SKM-1 (cell line): Measurements from ENCODE around the gene IKBKE.
"Not testable (repeated sequence)": the region's sequence is repeated elsewhere in the genome, so short reads cannot be mapped to it uniquely, and the experiment has no call there.

ENCODE experiments used
- DNase-seq: peaks from one replicate; lab custom pipeline; 2025; ENCODE audit not compliant: unreplicated experiment; lab: John Stamatoyannopoulos, UW

Gene IKBKE

DNA sequence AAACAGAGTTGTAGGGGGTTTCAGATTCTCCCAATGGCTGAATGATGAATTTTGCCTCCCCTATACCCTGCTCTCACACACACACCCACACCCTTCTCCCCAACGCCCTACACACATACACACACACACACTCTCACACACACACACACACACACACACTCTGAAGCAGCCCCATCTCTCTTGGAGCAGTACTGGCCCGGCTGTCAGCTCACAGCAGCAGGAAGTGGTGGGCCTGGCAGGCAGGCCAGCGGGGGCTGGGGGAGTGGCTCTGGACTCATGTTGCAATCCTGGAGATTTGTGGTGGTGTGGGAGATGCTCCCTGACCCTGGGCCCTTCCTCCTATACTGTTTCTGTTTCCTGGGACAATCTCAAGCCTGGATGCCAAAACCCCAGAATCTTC lies 2.2 kb downstream of the IKBKE start:
- DNase-seq, result peak; percentile 86

- peak; percentile 86 for DNase-seq
Measured at GRCh38 chr1:206472886-206473285, 2.6 kb downstream of the IKBKE start.

- DNase-seq, result no peak
Measured at GRCh38 chr1:206476058-206476457, 5.8 kb downstream of the IKBKE start.

DNA sequence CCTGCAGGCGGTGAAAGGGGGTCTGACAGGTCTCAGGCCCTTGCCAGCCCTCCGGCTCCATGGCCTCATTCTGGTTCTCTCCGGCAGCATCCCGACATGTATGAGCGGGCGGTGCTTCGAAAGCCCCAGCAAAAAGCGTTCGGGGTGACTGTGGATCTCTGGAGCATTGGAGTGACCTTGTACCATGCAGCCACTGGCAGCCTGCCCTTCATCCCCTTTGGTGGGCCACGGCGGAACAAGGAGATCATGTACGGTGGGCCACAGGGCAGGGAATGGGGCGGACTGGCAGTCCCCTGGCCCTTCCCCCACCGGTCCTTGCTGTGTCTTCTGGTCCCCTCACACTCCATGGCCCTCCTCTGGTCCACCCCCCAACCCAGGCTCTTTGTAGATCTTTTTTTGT lies 6.3 kb downstream of the IKBKE start:
- no peak for DNase-seq

DNA sequence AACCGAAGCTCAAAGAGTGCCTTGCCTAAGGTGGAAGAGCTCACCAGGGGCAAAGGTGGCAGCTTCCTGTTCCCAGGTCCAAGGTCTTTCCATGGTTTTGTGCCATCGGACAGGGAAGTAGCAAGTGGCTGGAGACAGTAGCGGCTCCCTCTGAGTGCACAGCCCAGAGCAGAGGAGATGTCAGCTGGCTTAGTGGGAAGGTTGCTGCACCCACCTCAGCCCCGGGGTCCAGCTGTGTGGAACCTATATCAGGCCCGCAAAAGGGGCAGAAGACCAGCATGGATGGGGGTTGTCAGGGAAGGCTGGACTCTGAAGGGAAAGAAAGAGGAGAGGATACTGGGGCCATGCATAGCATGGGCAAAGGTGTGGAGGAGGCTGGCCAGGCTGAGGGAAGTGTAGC lies 6.8 kb downstream of the IKBKE start:
- DNase-seq, result no peak

GRCh38 chr1:206477581-206478380 lies 7.5 kb downstream of the IKBKE start:
- DNase-seq, result no peak

GRCh38 chr1:206478746-206479145 lies 8.5 kb downstream of the IKBKE start:
- DNase-seq, result no peak

GRCh38 chr1:206479183-206480125 lies 9.2 kb downstream of the IKBKE start:
- peak; percentile 47 for DNase-seq

DNA sequence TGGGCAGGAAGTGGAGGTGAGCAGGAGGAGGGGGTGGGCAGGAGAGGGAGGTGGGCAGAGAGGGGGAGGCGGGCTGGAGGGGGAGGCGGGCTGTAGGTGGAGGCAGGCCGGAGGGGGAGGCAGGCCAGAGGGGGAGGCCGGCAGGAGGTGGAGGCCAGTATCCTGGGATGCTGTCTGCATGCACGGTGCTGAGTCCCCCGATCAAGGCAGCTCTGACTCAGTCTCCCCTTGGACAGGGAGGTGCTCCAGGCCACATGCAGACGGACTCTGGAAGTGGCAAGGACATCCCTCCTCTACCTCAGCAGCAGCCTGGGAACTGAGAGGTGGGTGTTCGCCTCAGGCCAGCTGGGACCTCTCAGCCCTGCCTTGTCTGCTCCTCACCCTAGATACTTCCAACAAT lies 9.9 kb downstream of the IKBKE start:
- no peak for DNase-seq

- DNase-seq, result no peak
Measured at GRCh38 chr1:206482611-206483010, 12.3 kb downstream of the IKBKE start.

GRCh38 chr1:206483864-206484263 lies 13.6 kb downstream of the IKBKE start:
- not testable (repeated sequence) for DNase-seq

DNA sequence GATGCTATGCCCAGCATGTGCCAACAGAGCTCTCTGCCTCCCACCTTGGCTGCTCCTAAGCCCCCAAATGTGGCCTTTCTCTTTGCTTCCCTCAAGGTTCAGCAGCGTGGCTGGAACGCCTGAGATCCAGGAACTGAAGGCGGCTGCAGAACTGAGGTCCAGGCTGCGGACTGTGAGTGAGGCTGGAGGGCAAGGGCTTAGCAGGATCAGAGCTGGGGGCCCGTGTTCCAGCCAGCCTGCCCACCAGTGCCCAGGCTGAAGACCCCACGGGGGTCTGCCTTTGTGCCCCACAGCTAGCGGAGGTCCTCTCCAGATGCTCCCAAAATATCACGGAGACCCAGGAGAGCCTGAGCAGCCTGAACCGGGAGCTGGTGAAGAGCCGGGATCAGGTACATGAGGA lies 14.6 kb downstream of the IKBKE start:
- no peak for DNase-seq

DNA sequence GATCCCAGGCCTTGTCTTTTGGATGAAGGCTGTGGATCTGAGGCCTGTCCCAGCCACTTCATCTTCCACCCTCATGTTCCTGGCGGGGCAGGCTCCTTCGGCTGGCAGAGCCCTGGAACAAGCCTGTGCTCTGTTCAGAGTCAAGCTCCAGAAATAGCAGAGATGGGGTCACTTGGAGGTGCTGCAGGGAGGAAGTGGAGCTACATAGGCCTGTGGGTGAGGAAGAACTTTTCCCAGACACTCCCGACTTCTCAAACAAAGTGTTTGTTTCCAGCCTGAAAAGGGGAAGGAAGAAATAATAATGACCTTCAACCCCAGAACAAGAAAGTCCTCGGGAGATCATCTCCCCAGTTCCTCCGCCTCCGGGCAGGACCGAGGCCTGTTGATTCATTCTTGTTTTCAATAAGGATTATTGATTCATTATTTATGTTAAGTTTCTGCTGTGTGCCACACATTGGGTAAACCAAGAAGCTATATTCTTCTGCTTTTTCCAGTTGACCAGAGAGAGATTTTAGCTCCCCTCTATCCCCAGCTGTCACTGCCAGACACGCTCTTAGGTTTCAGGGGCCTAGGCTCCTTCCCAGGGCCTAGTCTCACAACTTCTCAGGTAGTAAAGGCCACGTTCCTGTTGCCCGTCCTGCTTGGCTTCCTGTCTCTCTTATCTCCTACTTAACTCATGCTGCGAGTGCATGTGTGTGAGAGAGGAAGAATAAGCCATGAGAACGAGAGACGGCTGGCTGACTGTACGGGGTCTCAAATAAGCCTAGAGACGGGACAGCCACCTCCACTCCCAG lies 16.9 kb downstream of the IKBKE start:
- no peak for DNase-seq

DNA sequence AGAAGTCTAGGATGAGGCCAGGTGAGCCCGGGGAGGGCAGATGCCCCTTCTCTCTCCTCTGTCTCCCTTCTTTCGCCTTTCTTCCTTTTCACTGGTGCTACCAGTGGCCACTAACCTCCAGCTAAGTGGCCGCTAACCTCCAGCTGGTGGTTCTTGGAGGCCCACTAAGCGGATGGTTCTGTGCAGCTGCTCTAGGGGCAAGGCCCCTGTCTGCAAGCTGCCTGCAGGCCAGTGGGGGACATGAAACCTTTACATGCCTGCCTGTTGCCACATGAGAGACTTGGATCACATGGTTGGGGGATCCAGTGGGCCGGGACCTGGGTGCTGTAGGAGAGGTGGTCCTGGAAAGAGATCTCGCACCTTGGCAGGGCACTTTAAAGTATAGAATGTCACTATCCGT lies 17.7 kb downstream of the IKBKE start:
- DNase-seq, result no peak

DNA sequence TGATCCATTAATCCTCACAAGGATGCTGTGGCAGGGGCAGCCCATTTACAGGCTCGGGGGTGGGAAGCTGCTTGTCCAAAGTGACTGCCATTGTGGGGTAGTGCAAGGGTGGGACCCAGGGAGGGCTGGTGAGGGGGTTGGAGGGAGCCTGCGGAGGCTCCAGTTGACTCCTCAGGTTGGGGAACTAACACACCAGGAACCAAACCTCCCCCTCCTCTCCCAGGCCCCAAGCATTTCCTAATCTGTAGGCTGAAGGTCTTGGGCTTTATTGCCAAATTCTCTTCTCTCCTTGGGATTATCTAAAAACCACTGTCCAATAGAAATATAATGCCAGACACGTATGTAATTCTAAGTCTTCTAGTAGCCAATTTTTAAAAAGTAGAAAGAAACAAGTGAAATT lies 18.2 kb downstream of the IKBKE start:
- no peak for DNase-seq

DNA sequence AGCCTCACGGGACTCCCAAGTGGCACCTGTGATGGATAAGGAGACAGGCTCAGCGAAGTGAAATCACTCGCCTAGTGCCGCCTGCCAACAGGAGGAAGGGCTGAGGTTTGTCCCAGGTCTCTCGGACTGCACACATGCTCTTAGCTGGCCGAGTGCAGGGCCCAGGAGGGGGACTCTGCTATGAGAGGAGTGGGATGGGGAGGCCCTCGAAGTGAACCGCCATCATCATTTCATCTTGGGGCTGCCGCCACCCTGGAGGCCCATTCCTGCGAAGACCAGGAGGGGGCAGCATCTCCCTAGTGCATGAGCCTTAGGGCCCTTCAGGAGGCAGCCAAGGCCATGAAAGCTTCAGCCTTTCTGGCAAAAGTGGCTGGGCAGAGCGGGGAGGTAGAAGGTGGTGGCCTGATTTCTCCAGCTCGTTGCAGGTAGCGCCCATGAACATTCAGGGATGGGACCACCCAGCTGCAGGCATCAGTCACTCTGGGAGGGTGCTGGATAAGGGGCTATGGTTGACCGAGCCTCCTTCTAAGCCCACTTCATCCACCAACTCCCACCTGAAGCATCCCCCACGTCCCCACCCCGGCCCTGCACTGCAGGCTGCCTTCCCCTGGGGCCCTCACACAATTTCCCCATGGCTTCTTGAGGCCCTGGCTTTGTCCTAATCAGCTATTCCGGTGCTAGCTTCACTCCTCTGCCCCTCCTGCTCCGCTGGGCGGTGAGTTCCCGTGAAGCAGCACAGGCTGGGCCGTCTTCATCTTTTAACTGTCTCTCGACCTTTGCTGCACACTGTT lies 19.9 kb downstream of the IKBKE start:
- DNase-seq, result no peak

- DNase-seq, result no peak
Measured at GRCh38 chr1:206490771-206491405, 20.6 kb downstream of the IKBKE start.

GRCh38 chr1:206491616-206492015 lies 21.3 kb downstream of the IKBKE start:
- DNase-seq, result no peak

DNA sequence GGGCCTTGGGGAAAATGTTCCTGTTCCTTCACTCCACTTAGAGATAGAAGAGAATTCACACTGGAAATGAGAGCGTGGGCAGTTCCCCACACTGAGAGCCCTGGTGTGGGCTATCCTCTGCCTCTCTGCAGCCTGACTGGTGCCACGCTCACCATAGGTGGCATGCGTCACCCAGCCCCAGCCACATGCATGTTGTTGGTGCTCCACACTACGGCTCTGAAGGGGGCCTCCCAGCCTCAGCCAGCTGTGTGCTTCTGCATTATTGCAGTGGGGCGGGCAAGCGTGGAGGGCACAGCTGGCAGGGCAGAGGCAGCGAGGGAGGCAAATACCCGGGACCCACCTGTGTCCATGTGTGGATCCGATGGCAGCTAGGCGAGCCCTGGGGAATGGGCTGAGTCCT lies 22.3 kb downstream of the IKBKE start:
- no peak for DNase-seq

DNA sequence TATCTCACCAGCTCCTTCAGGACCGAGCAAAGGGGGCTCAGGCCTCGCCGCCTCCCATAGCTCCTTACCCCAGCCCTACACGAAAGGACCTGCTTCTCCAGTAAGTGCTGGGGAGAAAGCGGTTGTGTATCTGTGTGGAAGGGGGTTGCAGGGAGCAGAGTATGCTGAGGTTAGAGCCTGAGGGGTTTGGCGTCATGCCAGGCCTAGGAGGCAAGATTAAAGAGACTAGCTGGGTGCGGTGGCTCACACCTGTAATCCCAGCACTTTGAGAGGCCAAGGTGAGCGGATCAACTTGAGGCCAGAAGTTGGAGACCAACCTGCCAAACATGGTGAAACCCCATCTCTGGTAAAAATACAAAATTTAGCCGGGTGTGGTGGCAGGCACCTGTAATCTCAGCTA lies 23.0 kb downstream of the IKBKE start:
- no peak for DNase-seq
